ENCODE measurements around the gene CHI3L1.

GRCh38 chr1:203211812-203212211 lies 25.3 kb upstream of the CHI3L1 start:
- TF ChIP-seq POLR2A (IDR thresholded peaks at IDR 0.05; ENCODE audit: borderline replicate concordance, extremely low read depth, insufficient read depth, insufficient read length) (no peak), TCF7L2 (IDR thresholded peaks at IDR 0.05; ENCODE audit: borderline replicate concordance, extremely low read depth, insufficient read depth, insufficient read length) (no peak)
